ENCODE measurements around the gene ABHD1. TPM values are rescaled to one million over a fixed set of nuclear protein-coding genes. Genes with fewer than 3 reads are reported as not detected.
"Not testable (repeated sequence)": the region's sequence is repeated elsewhere in the genome, so short reads cannot be mapped to it uniquely, and the experiment has no call there.

The ABHD1 gene
- total RNA-seq, 1 experiment from 2014 or later = 2.4 TPM

DNA sequence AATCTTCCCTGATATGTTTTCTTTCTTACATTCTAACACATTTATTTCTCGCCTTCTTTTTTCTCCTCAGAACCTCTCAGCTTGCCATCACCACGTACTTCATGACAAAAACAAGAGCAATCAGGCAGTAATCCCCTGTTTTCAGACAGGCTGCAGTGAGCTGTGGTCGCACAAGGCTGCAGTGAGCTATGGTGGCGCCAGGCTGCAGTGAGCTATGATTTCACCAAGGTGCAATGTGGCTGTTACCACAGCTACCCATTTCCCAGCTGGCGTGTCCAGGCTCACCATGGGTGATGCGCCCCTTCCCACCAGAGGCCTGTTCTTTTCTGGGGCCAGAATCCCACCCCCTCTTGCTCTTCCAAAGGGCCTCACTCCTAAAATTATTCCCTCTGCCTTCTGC, 51.0 kb downstream of the ABHD1 start:
- no peak overlapping the region for H3K4me3 ChIP-seq (ENCODE audit: low read length)
- no peaks in the 10 kb centered on the region for H3K9me2 ChIP-seq (replicated peaks; ENCODE audit: insufficient read depth, low read length)
- H3K9ac ChIP-seq (ENCODE audit: low read length) = no peak overlapping the region
- H3K4me1 ChIP-seq (ENCODE audit: low read length) = peaks cover 61% of the 10 kb centered on the region
- H2AFZ ChIP-seq (ENCODE audit: low read length) = peak overlapping the region; percentile 16; the same call in 1 of the 2 replicates
- DNase-seq = no peak
- H4K20me1 ChIP-seq (ENCODE audit: insufficient read depth, low read depth, low read length) = no peaks in the 10 kb centered on the region
- no peak overlapping the region for H3K27ac ChIP-seq (ENCODE audit: low read length)
- H3K36me3 ChIP-seq (ENCODE audit: insufficient read depth, low read length) = no peaks in the 10 kb centered on the region
- H3K4me2 ChIP-seq (ENCODE audit: low read depth, low read length, poor library complexity, severe bottlenecking) = no peak overlapping the region
- no peaks in the 10 kb centered on the region for H3K27me3 ChIP-seq (ENCODE audit: low read length)
- H3K79me2 ChIP-seq (ENCODE audit: low read length) = no peaks in the 10 kb centered on the region
- no peaks in the 10 kb centered on the region for H3K9me3 ChIP-seq (ENCODE audit: low read length)

DNA sequence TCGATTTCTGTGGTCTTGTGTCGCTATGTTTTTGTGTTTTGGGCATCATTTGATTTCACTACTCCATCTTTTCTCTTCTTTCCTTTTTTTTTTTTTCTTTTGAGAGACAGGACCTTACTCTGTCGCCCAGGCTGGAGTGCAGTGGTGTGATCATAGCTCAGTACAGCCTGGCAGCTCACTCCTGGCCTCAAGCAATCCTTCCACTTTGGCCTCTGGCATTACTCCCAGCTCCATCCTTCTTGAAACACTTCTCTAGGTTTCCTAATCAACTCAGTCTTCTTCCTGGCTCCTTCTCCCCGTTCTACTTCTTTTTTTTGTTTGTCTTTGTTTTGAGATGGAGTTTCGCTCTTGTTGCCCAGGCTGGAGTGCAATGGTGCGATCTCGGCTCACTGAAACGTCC, 51.7 kb downstream of the ABHD1 start:
- Histone ChIP-seq H3K9ac (ENCODE audit: low read length) (no peak overlapping the region), H2AFZ (ENCODE audit: low read length) (no peak overlapping the region), H3K4me1 (ENCODE audit: low read length) (peaks cover 58% of the 10 kb centered on the region), H3K79me2 (ENCODE audit: low read length) (no peaks in the 10 kb centered on the region), H3K9me3 (ENCODE audit: low read length) (no peaks in the 10 kb centered on the region), H3K27ac (ENCODE audit: low read length) (no peak overlapping the region), H3K4me2 (ENCODE audit: low read depth, low read length, poor library complexity, severe bottlenecking) (no peak overlapping the region), H3K4me3 (ENCODE audit: low read length) (no peak overlapping the region), H4K20me1 (ENCODE audit: insufficient read depth, low read depth, low read length) (no peaks in the 10 kb centered on the region), H3K36me3 (ENCODE audit: insufficient read depth, low read length) (no peaks in the 10 kb centered on the region), H3K9me2 (replicated peaks; ENCODE audit: insufficient read depth, low read length) (no peaks in the 10 kb centered on the region), H3K27me3 (ENCODE audit: low read length) (no peaks in the 10 kb centered on the region)
- no peak for DNase-seq

- not testable (repeated sequence) for H3K9me2 ChIP-seq (replicated peaks; ENCODE audit: insufficient read depth, low read length); H3K4me2 ChIP-seq (ENCODE audit: low read depth, low read length, poor library complexity, severe bottlenecking); DNase-seq; H4K20me1 ChIP-seq (ENCODE audit: insufficient read depth, low read depth, low read length); H3K36me3 ChIP-seq (ENCODE audit: insufficient read depth, low read length); H3K4me3 ChIP-seq (ENCODE audit: low read length); H2AFZ ChIP-seq (ENCODE audit: low read length); H3K9ac ChIP-seq (ENCODE audit: low read length); H3K27me3 ChIP-seq (ENCODE audit: low read length); H3K79me2 ChIP-seq (ENCODE audit: low read length); H3K9me3 ChIP-seq (ENCODE audit: low read length); H3K27ac ChIP-seq (ENCODE audit: low read length)
- H3K4me1 ChIP-seq (ENCODE audit: low read length) = peaks cover 54% of the 10 kb centered on the region
These were observed 52.2 kb downstream of the ABHD1 start for GRCh38 chr2:27175781-27176180.

DNA sequence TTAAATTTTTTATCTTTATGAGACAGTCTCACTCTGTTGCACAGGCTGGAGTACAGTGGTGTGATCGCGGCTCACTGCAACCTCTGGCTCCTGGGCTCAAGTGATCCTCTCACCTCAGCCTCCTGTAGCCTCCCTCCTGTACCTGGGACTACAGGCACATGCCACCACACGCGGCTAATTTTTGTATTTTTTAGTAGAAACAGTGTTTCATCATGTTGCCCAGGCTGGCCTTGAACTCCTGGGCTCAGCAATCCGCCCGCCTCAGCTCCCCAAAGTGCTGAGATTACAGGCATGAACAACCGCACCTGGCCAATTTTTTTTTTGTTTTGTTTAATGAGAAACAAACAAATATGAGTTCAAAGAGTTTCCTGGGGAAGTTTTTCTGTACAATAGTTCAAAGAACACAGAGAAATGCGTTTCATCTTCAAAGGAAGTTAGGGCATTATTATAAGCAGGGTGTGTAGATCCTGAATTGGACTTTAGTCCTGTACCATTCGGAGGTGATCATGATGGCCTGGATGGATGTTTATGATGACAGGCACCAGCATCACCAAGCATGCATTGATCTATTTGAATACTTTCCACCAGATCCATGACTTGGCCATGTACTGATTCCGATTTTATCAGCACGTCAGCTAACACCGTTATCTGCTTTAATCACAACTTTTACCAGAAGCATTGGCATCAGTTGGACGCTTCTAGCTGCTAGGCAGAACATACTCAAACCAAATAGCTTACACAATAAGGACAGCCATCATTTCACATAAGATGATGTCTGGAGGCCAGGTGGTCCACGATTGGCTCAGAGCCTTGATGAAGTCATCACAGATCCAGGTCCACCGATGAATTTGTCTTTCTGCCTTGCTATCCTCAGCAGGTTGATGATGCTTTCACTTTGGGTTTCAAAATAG, 54.1 kb downstream of the ABHD1 start:
- Histone ChIP-seq H3K27me3 (ENCODE audit: low read length) (no peaks in the 10 kb centered on the region), H3K79me2 (ENCODE audit: low read length) (no peaks in the 10 kb centered on the region), H3K9me3 (ENCODE audit: low read length) (no peaks in the 10 kb centered on the region), H3K9ac (ENCODE audit: low read length) (no peak overlapping the region), H3K36me3 (ENCODE audit: insufficient read depth, low read length) (no peaks in the 10 kb centered on the region), H4K20me1 (ENCODE audit: insufficient read depth, low read depth, low read length) (no peaks in the 10 kb centered on the region), H3K4me1 (ENCODE audit: low read length) (peaks cover 47% of the 10 kb centered on the region), H3K4me3 (ENCODE audit: low read length) (no peak overlapping the region), H2AFZ (ENCODE audit: low read length) (no peak overlapping the region), H3K4me2 (ENCODE audit: low read depth, low read length, poor library complexity, severe bottlenecking) (no peak overlapping the region), H3K9me2 (replicated peaks; ENCODE audit: insufficient read depth, low read length) (no peaks in the 10 kb centered on the region), H3K27ac (ENCODE audit: low read length) (no peak overlapping the region)
- DNase-seq = no peak

DNA sequence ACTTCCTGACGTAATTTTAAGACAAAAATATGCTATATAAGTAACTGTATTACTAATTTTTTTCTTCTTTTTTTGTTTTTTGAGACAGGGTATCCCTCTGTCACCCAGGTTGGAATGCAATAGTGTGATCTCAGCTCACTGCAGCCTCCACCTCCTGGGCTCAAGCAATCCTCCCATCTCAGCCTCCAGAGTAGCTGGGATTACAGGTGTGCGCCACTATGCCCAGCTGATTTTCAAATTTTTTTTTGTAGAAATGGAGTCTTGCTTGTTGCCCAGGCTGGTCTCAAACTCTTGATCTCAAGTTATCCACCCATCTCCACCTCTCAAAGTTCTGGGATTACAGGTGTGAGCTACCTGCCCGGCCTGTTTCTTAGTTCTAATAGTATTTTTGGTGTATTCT, 54.9 kb downstream of the ABHD1 start:
- DNase-seq = no peak
- Histone ChIP-seq H3K36me3 (ENCODE audit: insufficient read depth, low read length) (no peaks in the 10 kb centered on the region), H3K9me3 (ENCODE audit: low read length) (no peaks in the 10 kb centered on the region), H3K79me2 (ENCODE audit: low read length) (no peaks in the 10 kb centered on the region), H3K27ac (ENCODE audit: low read length) (no peak overlapping the region), H3K4me1 (ENCODE audit: low read length) (peaks cover 45% of the 10 kb centered on the region), H3K4me2 (ENCODE audit: low read depth, low read length, poor library complexity, severe bottlenecking) (peak overlapping the region; percentile 10), H3K27me3 (ENCODE audit: low read length) (no peaks in the 10 kb centered on the region), H3K4me3 (ENCODE audit: low read length) (no peak overlapping the region), H3K9me2 (replicated peaks; ENCODE audit: insufficient read depth, low read length) (no peaks in the 10 kb centered on the region), H2AFZ (ENCODE audit: low read length) (no peak overlapping the region), H3K9ac (ENCODE audit: low read length) (no peak overlapping the region), H4K20me1 (ENCODE audit: insufficient read depth, low read depth, low read length) (no peaks in the 10 kb centered on the region)

GRCh38 chr2:27179344-27180000, 55.9 kb downstream of the ABHD1 start:
- Histone ChIP-seq H3K27me3 (ENCODE audit: low read length) (no peaks in the 10 kb centered on the region; the same call in 1 of the 2 replicates), H3K4me2 (ENCODE audit: low read depth, low read length, poor library complexity, severe bottlenecking) (peak overlapping the region; percentile 10), H4K20me1 (ENCODE audit: insufficient read depth, low read depth, low read length) (no peaks in the 10 kb centered on the region), H3K9me2 (replicated peaks; ENCODE audit: insufficient read depth, low read length) (no peaks in the 10 kb centered on the region), H3K36me3 (ENCODE audit: insufficient read depth, low read length) (no peaks in the 10 kb centered on the region), H2AFZ (ENCODE audit: low read length) (no peak overlapping the region), H3K4me3 (ENCODE audit: low read length) (no peak overlapping the region), H3K4me1 (ENCODE audit: low read length) (peaks cover 47% of the 10 kb centered on the region), H3K27ac (ENCODE audit: low read length) (no peak overlapping the region), H3K9ac (ENCODE audit: low read length) (no peak overlapping the region), H3K9me3 (ENCODE audit: low read length) (no peaks in the 10 kb centered on the region), H3K79me2 (ENCODE audit: low read length) (no peaks in the 10 kb centered on the region)
- no peak for DNase-seq

Other genes starting within 250 kb of the ABHD1 start
- 0.30 and 0.65 TPM in 2 replicates for gene MAPRE3, start 153.2 kb upstream of the ABHD1 start, total RNA-seq (2014; rRNA removed; shearing (Covaris generic); ENCODE audit: low replicate concordance)
- 20.8 and 31.8 TPM in 2 replicates for gene TMEM214, start 90.8 kb upstream of the ABHD1 start, total RNA-seq (2014; rRNA removed; shearing (Covaris generic); ENCODE audit: low replicate concordance)
- 30.0 and 35.7 TPM in 2 replicates for gene AGBL5, start 72.1 kb upstream of the ABHD1 start, total RNA-seq (2014; rRNA removed; shearing (Covaris generic); ENCODE audit: low replicate concordance)
- gene OST4, start 52.2 kb upstream of the ABHD1 start, total RNA-seq (2014; rRNA removed; shearing (Covaris generic); ENCODE audit: low replicate concordance) = 201 and 402 TPM in 2 replicates
- 0.47 TPM in 1 of 2 replicates, not detected in the other for gene EMILIN1, start 45.2 kb upstream of the ABHD1 start, total RNA-seq (2014; rRNA removed; shearing (Covaris generic); ENCODE audit: low replicate concordance)
- gene KHK, start 37.0 kb upstream of the ABHD1 start, total RNA-seq (2014; rRNA removed; shearing (Covaris generic); ENCODE audit: low replicate concordance) = 3.5 and 4.1 TPM in 2 replicates
- gene CGREF1, start 4.7 kb upstream of the ABHD1 start, total RNA-seq (2014; rRNA removed; shearing (Covaris generic); ENCODE audit: low replicate concordance) = not detected in 2 replicates
- gene PREB, start 10.8 kb downstream of the ABHD1 start, total RNA-seq (2014; rRNA removed; shearing (Covaris generic); ENCODE audit: low replicate concordance) = 65.7 and 81.4 TPM in 2 replicates
- gene PRR30, start 15.6 kb downstream of the ABHD1 start, total RNA-seq (2014; rRNA removed; shearing (Covaris generic); ENCODE audit: low replicate concordance) = not detected in 2 replicates
- gene TCF23, start 25.2 kb downstream of the ABHD1 start, total RNA-seq (2014; rRNA removed; shearing (Covaris generic); ENCODE audit: low replicate concordance) = not detected in 2 replicates
- 125 and 167 TPM in 2 replicates for gene ATRAID, start 88.2 kb downstream of the ABHD1 start, total RNA-seq (2014; rRNA removed; shearing (Covaris generic); ENCODE audit: low replicate concordance)
- gene SLC5A6, start 88.5 kb downstream of the ABHD1 start, total RNA-seq (2014; rRNA removed; shearing (Covaris generic); ENCODE audit: low replicate concordance) = 23.7 and 38.4 TPM in 2 replicates
- 69.5 and 71.4 TPM in 2 replicates for gene CAD, start 93.6 kb downstream of the ABHD1 start, total RNA-seq (2014; rRNA removed; shearing (Covaris generic); ENCODE audit: low replicate concordance)
- 0.19 and 0.29 TPM in 2 replicates for gene SLC30A3, start 139.2 kb downstream of the ABHD1 start, total RNA-seq (2014; rRNA removed; shearing (Covaris generic); ENCODE audit: low replicate concordance)
- not detected in 2 replicates for gene DNAJC5G, start 151.6 kb downstream of the ABHD1 start, total RNA-seq (2014; rRNA removed; shearing (Covaris generic); ENCODE audit: low replicate concordance)
- not detected in 2 replicates for gene TRIM54, start 158.6 kb downstream of the ABHD1 start, total RNA-seq (2014; rRNA removed; shearing (Covaris generic); ENCODE audit: low replicate concordance)
- 2.5 and 7.1 TPM in 2 replicates for gene UCN, start 184.6 kb downstream of the ABHD1 start, total RNA-seq (2014; rRNA removed; shearing (Covaris generic); ENCODE audit: low replicate concordance)
- 103 and 126 TPM in 2 replicates for gene MPV17, start 199.3 kb downstream of the ABHD1 start, total RNA-seq (2014; rRNA removed; shearing (Covaris generic); ENCODE audit: low replicate concordance)
- gene GTF3C2, start 232.9 kb downstream of the ABHD1 start, total RNA-seq (2014; rRNA removed; shearing (Covaris generic); ENCODE audit: low replicate concordance) = 44.2 and 79.0 TPM in 2 replicates
- 30.6 and 35.3 TPM in 2 replicates for gene EIF2B4, start 246.5 kb downstream of the ABHD1 start, total RNA-seq (2014; rRNA removed; shearing (Covaris generic); ENCODE audit: low replicate concordance)
- gene SNX17, start 246.8 kb downstream of the ABHD1 start, total RNA-seq (2014; rRNA removed; shearing (Covaris generic); ENCODE audit: low replicate concordance) = 77.4 and 116 TPM in 2 replicates

Measured in Karpas-422 (cell line).